Stomach (tissue), 9 donors: Measurements from ENCODE around the gene TMA7B. TPM values are rescaled to one million over a fixed set of nuclear protein-coding genes. Genes with fewer than 3 reads are reported as not detected.

ENCODE experiments used
- DNase-seq, 2 donors: peaks; one replicate each; pipeline versions ENCODE4 v3.0.0 to v3.0.0-alpha.2; 2013 to 2019
- H3K27ac ChIP-seq, 5 donors: fragments of 200-600 bp in 4 of 5; sonication (generic) in 4 of 5; one replicate each; pipeline ENCODE4 v1.5.1; 2013 to 2019; ENCODE audit warnings: mild to moderate bottlenecking in 1 of 5, moderate library complexity in 1 of 5
- H3K27me3 ChIP-seq, 3 donors: fragments of 200-600 bp; sonication (generic); one replicate each; pipeline ENCODE4 v1.5.1; 2017 to 2019; ENCODE audit warnings: mixed run types in 1 of 3
- H3K36me3 ChIP-seq, 4 donors: fragments of 200-600 bp; sonication (generic); 1 replicate in 3 of 4; 2 replicates in 1 of 4; pipeline ENCODE4 v1.5.1; 2016 to 2019
- H3K4me1 ChIP-seq, 4 donors: fragments of 200-600 bp; sonication (generic); one replicate each; pipeline ENCODE4 v1.5.1; 2016 to 2019
- H3K4me3 ChIP-seq, 4 donors: fragments of 200-600 bp; sonication (generic) in 3 of 4; one replicate each; pipeline ENCODE4 v1.5.1; 2016 to 2019; ENCODE audit warnings: mild to moderate bottlenecking in 1 of 4
- H3K9me3 ChIP-seq, 4 donors: fragments of 200-600 bp; sonication (generic); one replicate each; pipeline ENCODE4 v1.5.1; 2016 to 2019
- EP300 ChIP-seq: sonication (generic); formaldehyde crosslinking; IDR thresholded peaks from one replicate; pipeline ENCODE4 v1.6.1; 2017; ENCODE audit warnings: antibody characterized with exemption
- POLR2A ChIP-seq, 4 donors: fragments of 450-650 bp; IDR thresholded peaks; one replicate each; pipeline ENCODE4 v1.6.1; 2016; ENCODE audit warnings: antibody characterized with exemption in 4 of 4, control low read depth in 2 of 4, mild to moderate bottlenecking in 1 of 4, moderate library complexity in 1 of 4
- POLR2AphosphoS5 ChIP-seq, 3 donors: sonication (generic); formaldehyde crosslinking; IDR thresholded peaks; one replicate each; pipeline ENCODE4 v1.6.1; 2016; ENCODE audit warnings: antibody characterized with exemption in 3 of 3
- WGBS, 5 donors: extraction: QIAGEN DNeasy Blood & Tissue Kit in 3 of 5; methylation state at CpG; one replicate each; pipeline versions ENCODE4 v1.1.5 to v1.1.7; 2013 to 2018; 5-methylcytosine and 5-hydroxymethylcytosine counted together
- intact Hi-C: fragments of 100-400 bp; cut with DNase I; formaldehyde crosslinking; loops from one replicate; pipeline ENCODE4 v1.15.1; 2023; ENCODE audit warnings: low total_unique reads
- polyA plus RNA-seq, 3 donors: library from polyadenylated mRNA; stranded (reverse); fragments of 200-250 nt; gene quantifications; one replicate each; pipeline ENCODE4 v1.2.3, GENCODE V29; 2013
- total RNA-seq, 5 donors: library from RNA; depleted of rRNA; stranded (reverse); fragments of >200 nt; gene quantifications; one replicate each; pipeline versions ENCODE4 v1.1.0 to v1.2.3, GENCODE V29; 2014 to 2016
- TF ChIP-seq, protein P1 (sequence below), 7 experiments: fragments of 450-650 bp in 4 of 7; fragments of 200-600 bp in 3 of 7; sonication (generic) in 3 of 7; IDR thresholded peaks; one replicate each; pipeline ENCODE4 v1.5.1; 2016 to 2019; ENCODE audit warnings: antibody characterized with exemption in 7 of 7, control low read depth in 2 of 7, mild to moderate bottlenecking in 1 of 7
- donor health status: healthy with polysubstance abuse.
- donor health status: Bipolar disorder and iron deficiency.
- donor health status: healthy.

TMA7B gene
- total and polyA plus RNA-seq, 8 donors = 1.1 to 1.3 TPM; not detected in 6

DNA sequence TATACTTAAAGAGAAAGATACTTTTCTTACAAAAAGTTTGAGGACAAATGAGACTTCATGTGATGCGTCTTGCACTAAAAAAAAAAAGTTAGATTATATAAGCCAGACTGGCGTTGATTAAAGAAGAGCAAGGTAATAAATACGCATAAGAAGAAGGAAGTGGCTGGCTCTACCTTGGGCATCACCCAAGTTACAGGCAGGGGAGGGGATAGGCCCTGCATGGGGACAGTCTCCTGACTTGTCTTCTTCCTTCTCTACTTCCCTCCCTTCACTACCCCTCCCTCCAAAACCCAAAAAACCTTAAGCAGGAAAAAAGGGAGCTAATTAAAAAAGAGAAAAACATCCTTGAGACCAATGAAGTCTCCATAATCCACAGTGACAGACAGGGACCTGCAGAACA lies 22.3 kb upstream of the TMA7B start:
- WGBS, 5 donors = 62 to 83% (median 70%) methylated on average over 3 of the region's 3 CpGs
- TF ChIP-seq POLR2AphosphoS5 (IDR thresholded peaks at IDR 0.05) (no peak), POLR2A (IDR thresholded peaks at IDR 0.05) (no peak), EP300 (no peak)
- TF ChIP-seq, protein P1, sequence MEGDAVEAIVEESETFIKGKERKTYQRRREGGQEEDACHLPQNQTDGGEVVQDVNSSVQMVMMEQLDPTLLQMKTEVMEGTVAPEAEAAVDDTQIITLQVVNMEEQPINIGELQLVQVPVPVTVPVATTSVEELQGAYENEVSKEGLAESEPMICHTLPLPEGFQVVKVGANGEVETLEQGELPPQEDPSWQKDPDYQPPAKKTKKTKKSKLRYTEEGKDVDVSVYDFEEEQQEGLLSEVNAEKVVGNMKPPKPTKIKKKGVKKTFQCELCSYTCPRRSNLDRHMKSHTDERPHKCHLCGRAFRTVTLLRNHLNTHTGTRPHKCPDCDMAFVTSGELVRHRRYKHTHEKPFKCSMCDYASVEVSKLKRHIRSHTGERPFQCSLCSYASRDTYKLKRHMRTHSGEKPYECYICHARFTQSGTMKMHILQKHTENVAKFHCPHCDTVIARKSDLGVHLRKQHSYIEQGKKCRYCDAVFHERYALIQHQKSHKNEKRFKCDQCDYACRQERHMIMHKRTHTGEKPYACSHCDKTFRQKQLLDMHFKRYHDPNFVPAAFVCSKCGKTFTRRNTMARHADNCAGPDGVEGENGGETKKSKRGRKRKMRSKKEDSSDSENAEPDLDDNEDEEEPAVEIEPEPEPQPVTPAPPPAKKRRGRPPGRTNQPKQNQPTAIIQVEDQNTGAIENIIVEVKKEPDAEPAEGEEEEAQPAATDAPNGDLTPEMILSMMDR (IDR thresholded peaks at IDR 0.05) = no peak
- intact Hi-C loops = no loop called here
- peaks cover 0 to 11% (median 0%) of the 10 kb centered on the region in 4 donors for H3K4me1 ChIP-seq
- H3K27me3 ChIP-seq = peaks cover 0 to 10% (median 4%) of the 10 kb centered on the region in 3 donors
- H3K27ac ChIP-seq = no peak overlapping the region
- no peak overlapping the region for H3K4me3 ChIP-seq
- no peak for DNase-seq
- no peaks in the 10 kb centered on the region for H3K9me3 ChIP-seq
- no peaks in the 10 kb centered on the region for H3K36me3 ChIP-seq

DNA sequence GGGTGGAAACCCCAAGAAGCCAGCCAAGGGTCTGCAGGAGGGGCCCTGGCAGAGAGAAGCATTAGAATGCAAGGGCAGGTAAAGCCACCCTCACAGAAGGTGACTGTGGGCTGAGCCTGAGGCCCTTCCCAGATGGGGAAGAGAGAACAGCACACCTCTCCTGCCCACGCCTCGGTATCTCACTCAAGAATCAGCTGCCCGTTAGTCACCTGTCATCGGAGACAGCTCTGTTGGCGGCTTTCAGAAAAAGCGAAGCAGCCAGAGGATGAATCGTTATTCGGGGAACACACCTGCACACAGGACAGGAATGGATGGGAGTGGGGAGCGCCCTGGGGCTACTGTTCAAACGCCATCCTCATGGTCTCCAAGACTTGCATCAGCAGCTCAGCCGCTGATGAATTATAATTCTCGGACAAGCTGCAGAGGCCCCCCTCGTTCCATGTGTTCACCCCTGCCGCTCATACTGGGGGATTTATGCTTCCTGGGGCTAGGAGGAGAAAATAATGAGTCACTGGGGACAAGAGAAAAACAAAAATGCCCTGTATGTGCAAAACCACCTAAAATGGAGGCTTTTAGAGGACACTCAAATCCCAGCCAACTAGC lies 21.6 kb upstream of the TMA7B start:
- Histone ChIP-seq H3K9me3 (no peaks in the 10 kb centered on the region), H3K27ac (no peak overlapping the region), H3K36me3 (no peaks in the 10 kb centered on the region), H3K4me3 (no peak overlapping the region), H3K4me1 (peaks cover 0 to 11% (median 0%) of the 10 kb centered on the region in 4 donors), H3K27me3 (peaks cover 0 to 10% (median 4%) of the 10 kb centered on the region in 3 donors)
- 70 to 85% (median 76%) methylated on average over 6 to 14 of the region's 14 CpGs for WGBS, 5 donors
- no peak for TF ChIP-seq POLR2A (IDR thresholded peaks at IDR 0.05)
- TF ChIP-seq POLR2AphosphoS5 (IDR thresholded peaks at IDR 0.05) = no peak
- TF ChIP-seq EP300 = no peak
- TF ChIP-seq, protein P1 (IDR thresholded peaks at IDR 0.05) = no peak
- no peak for DNase-seq
- intact Hi-C loops = no loop called here

DNA sequence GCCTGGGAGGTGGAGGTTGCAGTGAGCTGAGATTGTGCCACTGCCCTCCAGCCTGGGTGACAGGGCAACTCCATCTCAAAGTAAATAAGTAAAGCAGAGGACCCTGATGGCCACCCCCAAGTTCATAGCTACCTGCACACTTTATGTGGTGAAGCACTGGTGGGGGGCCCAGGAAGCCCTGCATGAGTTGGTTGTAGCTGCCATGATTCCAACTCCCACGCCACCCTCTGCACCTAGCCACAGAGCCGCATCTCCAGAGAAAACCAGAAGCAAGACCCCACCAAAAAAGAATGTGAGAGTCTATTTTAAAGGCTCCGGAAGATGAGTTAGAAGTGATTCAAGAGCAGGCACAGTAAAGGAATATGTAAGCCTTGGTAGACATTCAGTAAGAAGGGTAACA lies 20.4 kb upstream of the TMA7B start:
- TF ChIP-seq POLR2A (IDR thresholded peaks at IDR 0.05) = no peak
- TF ChIP-seq EP300 = no peak
- TF ChIP-seq, protein P1 (IDR thresholded peaks at IDR 0.05) = no peak
- no peak for TF ChIP-seq POLR2AphosphoS5 (IDR thresholded peaks at IDR 0.05)
- Histone ChIP-seq H3K27ac (no peak overlapping the region), H3K36me3 (no peaks in the 10 kb centered on the region), H3K27me3 (peaks cover 0 to 10% (median 4%) of the 10 kb centered on the region in 3 donors), H3K4me3 (no peak overlapping the region), H3K4me1 (peaks cover 0 to 14% (median 0%) of the 10 kb centered on the region in 4 donors), H3K9me3 (no peaks in the 10 kb centered on the region)
- DNase-seq = no peak
- intact Hi-C loops = no loop called here
- 91 to 95% (median 92%) methylated on average over 3 of the region's 3 CpGs for WGBS, 5 donors

DNA sequence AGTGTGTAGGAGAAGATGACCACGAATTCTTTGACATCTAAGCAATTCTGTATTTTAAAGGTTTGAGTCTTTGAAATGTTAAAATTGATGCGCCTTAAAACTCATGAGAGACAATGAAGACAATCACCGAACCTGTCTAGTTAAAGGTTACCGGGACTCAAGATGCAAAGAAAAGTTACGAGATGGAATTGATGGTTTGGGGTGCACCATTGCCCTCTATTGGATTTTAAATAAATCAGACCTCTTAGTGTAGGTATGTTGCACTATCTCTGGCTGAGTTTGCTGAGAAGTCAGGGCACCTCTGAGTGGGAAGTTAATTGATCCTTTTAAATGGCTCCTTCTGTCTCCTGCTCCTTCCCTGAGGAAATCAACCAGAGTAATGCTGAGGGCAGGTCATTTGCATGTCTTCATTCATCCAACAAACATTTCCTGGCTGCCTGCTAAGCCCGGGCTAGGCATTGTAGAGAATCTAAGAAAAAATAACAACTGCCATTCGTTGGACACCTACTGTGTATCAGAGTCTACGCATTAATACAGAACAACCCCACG lies 19.4 kb upstream of the TMA7B start:
- H3K9me3 ChIP-seq = no peaks in the 10 kb centered on the region
- TF ChIP-seq EP300 (no peak), POLR2AphosphoS5 (IDR thresholded peaks at IDR 0.05) (no peak), POLR2A (IDR thresholded peaks at IDR 0.05) (no peak)
- TF ChIP-seq, protein P1 (IDR thresholded peaks at IDR 0.05) = no peak
- H3K4me3 ChIP-seq = no peak overlapping the region
- H3K4me1 ChIP-seq = peaks cover 0 to 7% (median 0%) of the 10 kb centered on the region in 4 donors
- DNase-seq = no peak
- no peaks in the 10 kb centered on the region for H3K36me3 ChIP-seq
- 64 to 74% (median 70%) methylated on average over 9 of the region's 9 CpGs for WGBS, 5 donors
- intact Hi-C loops = no loop called here
- H3K27me3 ChIP-seq = peaks cover 0 to 10% (median 4%) of the 10 kb centered on the region in 3 donors
- no peak overlapping the region for H3K27ac ChIP-seq
